A673 (cell line): Measurements from ENCODE around the gene NDUFA5. TPM values are rescaled to one million over a fixed set of nuclear protein-coding genes. Genes with fewer than 3 reads are reported as not detected.

Source experiments
- Bru-seq: library from RNA; stranded (reverse); fragments of 400-500 nt; gene quantifications from one replicate; lab custom pipeline; 2021; lab: Mats Ljungman, UMichigan
- BruChase-seq, 2 experiments: library from RNA; stranded (reverse); fragments of 400-500 nt; gene quantifications; one replicate each; lab custom pipeline; 2021; lab: Mats Ljungman, UMichigan
- BruUV-seq: library from RNA; stranded (reverse); fragments of 400-500 nt; replicated peaks from 2 replicates; lab custom pipeline; 2021; lab: Mats Ljungman, UMichigan
- CTCF ChIA-PET: fragments of 300-600 bp; sonication (Branson Sonifier 250); formaldehyde crosslinking; loops from one replicate; lab custom pipeline; 2022; ENCODE audit warnings: antibody characterized with exemption; lab: Charles Lee
- POLR2A ChIA-PET: fragments of 300-600 bp; sonication (Branson Sonifier 250); formaldehyde crosslinking; loops from one replicate; lab custom pipeline; 2022; ENCODE audit warnings: antibody characterized with exemption; ENCODE audit not compliant: low non-redundant PET; lab: Charles Lee
- DNase-seq: peaks from one replicate; pipeline ENCODE4 v3.0.0-alpha.2; 2015; ENCODE audit warnings: low spot score
- H3K27ac ChIP-seq: fragments of 200-600 bp; sonication (generic); 2 replicates; pipeline ENCODE4 v1.5.1; 2016; ENCODE audit warnings: mixed run types, low read depth, mild to moderate bottlenecking, mixed read lengths, antibody characterized with exemption, low read length; ENCODE audit not compliant: poor library complexity, severe bottlenecking
- H3K27me3 ChIP-seq: fragments of 200-600 bp; sonication (generic); replicated peaks from 2 replicates; pipeline ENCODE4 v1.6.1; 2017; ENCODE audit warnings: mixed run types, low read depth, mild to moderate bottlenecking, mixed read lengths, antibody characterized with exemption, low read length; ENCODE audit not compliant: insufficient read depth, poor library complexity
- H3K36me3 ChIP-seq: fragments of 200-600 bp; sonication (generic); 2 replicates; pipeline ENCODE4 v1.6.1; 2016; ENCODE audit warnings: mixed run types, mild to moderate bottlenecking, mixed read lengths, antibody characterized with exemption, low read length; ENCODE audit not compliant: insufficient read depth, poor library complexity, severe bottlenecking
- H3K4me1 ChIP-seq: fragments of 200-600 bp; sonication (generic); 2 replicates; pipeline ENCODE4 v1.6.1; 2017; ENCODE audit warnings: mixed run types, mild to moderate bottlenecking, mixed read lengths, antibody characterized with exemption, low read length; ENCODE audit not compliant: insufficient read depth, poor library complexity, severe bottlenecking
- H3K4me3 ChIP-seq: fragments of 200-600 bp; sonication (generic); 2 replicates; pipeline ENCODE4 v1.5.1; 2016; ENCODE audit warnings: low read depth, mixed run types, mild to moderate bottlenecking, mixed read lengths, low read length; ENCODE audit not compliant: poor library complexity, severe bottlenecking
- H3K9me3 ChIP-seq: fragments of 200-600 bp; sonication (generic); 2 replicates; pipeline ENCODE4 v1.6.1; 2016; ENCODE audit warnings: mixed run types, low read depth, mild to moderate bottlenecking, mixed read lengths, antibody characterized with exemption, low read length; ENCODE audit not compliant: poor library complexity, severe bottlenecking
- EZH2 ChIP-seq: fragments of 200-600 bp; sonication (generic); IDR thresholded peaks from 2 replicates; pipeline ENCODE4 v1.6.1; 2017; ENCODE audit warnings: borderline replicate concordance, low read depth, mild to moderate bottlenecking, mixed read lengths, antibody characterized with exemption, low read length; ENCODE audit not compliant: poor library complexity, severe bottlenecking
- intact Hi-C: fragments of 100-400 bp; cut with micrococcal nuclease; formaldehyde crosslinking; loops from one replicate; pipeline ENCODE4 v1.10.0; 2022; ENCODE audit not compliant: unreplicated experiment
- long read RNA-seq: library from polyadenylated mRNA; stranded (forward); transcript quantifications from one replicate; pipeline ENCODE4 v2.0.0, GENCODE V29; 2022
- total RNA-seq: library from RNA; stranded (reverse); gene quantifications from 2 replicates; pipeline ENCODE4 v1.2.3, GENCODE V29; 2021
- TF ChIP-seq, protein P1 (sequence below): fragments of 300-800, 200-600 bp; sonication (generic); conservative IDR thresholded peaks from 2 replicates; pipeline ENCODE4 v1.5.1; 2017; ENCODE audit warnings: low read depth, mild to moderate bottlenecking, antibody characterized with exemption, low read length, moderate library complexity, mixed read lengths

Gene NDUFA5
- total RNA-seq (107 and 114 TPM in 2 replicates), Bru-seq, nascent RNA (percentile 92 among the genes with signal in this experiment), BruChase-seq, experiment 1, labeled RNA remaining after a 2-hour chase (percentile 83 among the genes with signal in this experiment), BruChase-seq, experiment 2, labeled RNA remaining after a 6-hour chase (percentile 88 among the genes with signal in this experiment)
- long read RNA-seq, transcript NDUFA5-205 (6 exons, 687 nt) = minor isoform, 11 of 353 reads
- long read RNA-seq, transcript NDUFA5-202 (4 exons, 1,360 nt) = minor isoform, 19 of 353 reads
- long read RNA-seq, transcript NDUFA5-201 (5 exons, 1,901 nt) = major isoform, 300 of 353 reads
- long read RNA-seq, partial matches to known transcripts = 2 of 353 reads
- long read RNA-seq, other reads (novel, unspliced or antisense) = 16 of 353 reads

DNA sequence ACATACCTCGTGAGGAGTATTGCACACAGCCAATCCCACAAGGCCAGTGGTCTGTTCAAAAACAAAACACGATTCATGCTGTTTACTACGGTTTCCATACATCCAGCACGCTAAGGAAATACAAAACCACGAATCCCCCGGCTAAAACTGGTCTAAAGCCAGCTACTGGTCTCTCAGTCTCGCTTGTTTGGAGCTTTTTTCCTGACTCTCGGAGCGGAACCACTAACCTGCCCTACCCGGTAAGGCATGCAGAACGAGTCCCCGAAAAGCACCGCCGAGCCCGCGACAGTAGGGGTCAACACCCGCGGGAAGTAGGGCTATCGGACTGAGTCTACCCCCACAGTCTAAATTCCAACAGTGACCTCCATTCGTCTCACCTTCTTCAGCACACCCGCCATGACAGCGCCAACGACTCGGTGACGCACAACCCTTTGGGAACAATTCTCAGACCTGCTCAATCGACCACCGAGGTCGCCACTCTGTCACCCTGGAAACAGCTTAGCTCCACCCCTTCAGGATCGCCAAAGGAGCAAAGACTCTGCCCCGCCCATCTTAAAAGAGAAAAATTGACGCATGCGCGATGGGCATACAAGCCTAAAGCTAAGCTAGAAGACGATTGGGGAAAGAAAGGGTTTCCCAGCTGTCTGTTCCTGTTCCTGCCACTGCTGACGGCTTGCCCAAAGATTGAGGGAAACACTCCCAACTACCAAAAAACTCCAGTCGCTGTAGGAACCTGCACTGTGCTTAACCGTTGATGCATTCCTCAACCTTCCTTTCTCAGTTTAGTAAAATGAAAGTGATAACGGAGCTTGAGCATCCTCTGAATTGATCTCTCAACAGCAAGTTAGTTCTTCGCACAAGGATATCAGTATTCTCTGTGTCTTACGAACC, at the start of gene NDUFA5:
NDUFA5 (minus strand) TSS at position 421 of the 891 bp plus-strand sequence; CDS start at position 398, 23 bp downstream.
- Histone ChIP-seq H3K4me3 (peak within 1 kb of the TSS; percentile 67), H3K9me3 (no peaks in the 10 kb centered on the region), H3K4me1 (peaks cover 7% of the 10 kb centered on the region), H3K27me3 (no peaks in the 10 kb centered on the region), H3K36me3 (peaks cover 9% of the 10 kb centered on the region), H3K27ac (peak within 1 kb of the TSS; percentile 85)
- peak; percentile 99 for DNase-seq
- no peak for TF ChIP-seq EZH2
- TF ChIP-seq, protein P1, sequence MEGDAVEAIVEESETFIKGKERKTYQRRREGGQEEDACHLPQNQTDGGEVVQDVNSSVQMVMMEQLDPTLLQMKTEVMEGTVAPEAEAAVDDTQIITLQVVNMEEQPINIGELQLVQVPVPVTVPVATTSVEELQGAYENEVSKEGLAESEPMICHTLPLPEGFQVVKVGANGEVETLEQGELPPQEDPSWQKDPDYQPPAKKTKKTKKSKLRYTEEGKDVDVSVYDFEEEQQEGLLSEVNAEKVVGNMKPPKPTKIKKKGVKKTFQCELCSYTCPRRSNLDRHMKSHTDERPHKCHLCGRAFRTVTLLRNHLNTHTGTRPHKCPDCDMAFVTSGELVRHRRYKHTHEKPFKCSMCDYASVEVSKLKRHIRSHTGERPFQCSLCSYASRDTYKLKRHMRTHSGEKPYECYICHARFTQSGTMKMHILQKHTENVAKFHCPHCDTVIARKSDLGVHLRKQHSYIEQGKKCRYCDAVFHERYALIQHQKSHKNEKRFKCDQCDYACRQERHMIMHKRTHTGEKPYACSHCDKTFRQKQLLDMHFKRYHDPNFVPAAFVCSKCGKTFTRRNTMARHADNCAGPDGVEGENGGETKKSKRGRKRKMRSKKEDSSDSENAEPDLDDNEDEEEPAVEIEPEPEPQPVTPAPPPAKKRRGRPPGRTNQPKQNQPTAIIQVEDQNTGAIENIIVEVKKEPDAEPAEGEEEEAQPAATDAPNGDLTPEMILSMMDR = no peak
- CTCF ChIA-PET = no interaction called here
- POLR2A ChIA-PET = interaction anchor here (0.6 kb wide), 2 partner anchors 200 to 1414 kb away, joined by 3 read pairs; no protein-coding TSS in a partner anchor
- intact Hi-C loops = loop anchor here (2.0 kb wide), 1 partner anchor 19 kb away; no protein-coding TSS in a partner anchor
- BruUV-seq = no TSS peak

DNA sequence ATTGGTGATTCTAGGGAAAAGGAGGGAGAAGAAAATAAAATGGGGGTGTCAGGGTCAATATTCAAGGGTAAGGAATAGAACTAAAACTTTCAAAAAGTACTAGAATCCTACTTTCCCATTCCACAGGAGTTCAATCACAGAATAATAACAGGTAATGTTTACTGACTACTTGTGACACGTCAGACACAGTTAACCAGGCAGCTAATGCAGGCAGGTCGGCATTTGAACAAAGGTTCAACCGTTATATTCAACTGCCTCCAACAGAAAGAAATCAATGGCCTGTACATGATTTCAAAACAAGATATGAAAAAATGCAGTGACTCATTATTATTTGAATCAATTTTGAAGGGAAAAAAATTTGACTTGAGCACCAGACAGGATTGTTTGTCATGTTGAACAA, 47.1 kb upstream of the NDUFA5 start:
- Histone ChIP-seq H3K4me1 (no peaks in the 10 kb centered on the region), H3K27ac (no peak overlapping the region), H3K4me3 (no peak overlapping the region), H3K36me3 (no peaks in the 10 kb centered on the region), H3K27me3 (no peaks in the 10 kb centered on the region), H3K9me3 (no peaks in the 10 kb centered on the region)
- ChIA-PET POLR2A (no interaction called here), CTCF (no interaction called here)
- TF ChIP-seq, protein P1 = no peak
- TF ChIP-seq EZH2 = no peak
- no peak for DNase-seq
- BruUV-seq = no TSS peak
- intact Hi-C loops = no loop called here

DNA sequence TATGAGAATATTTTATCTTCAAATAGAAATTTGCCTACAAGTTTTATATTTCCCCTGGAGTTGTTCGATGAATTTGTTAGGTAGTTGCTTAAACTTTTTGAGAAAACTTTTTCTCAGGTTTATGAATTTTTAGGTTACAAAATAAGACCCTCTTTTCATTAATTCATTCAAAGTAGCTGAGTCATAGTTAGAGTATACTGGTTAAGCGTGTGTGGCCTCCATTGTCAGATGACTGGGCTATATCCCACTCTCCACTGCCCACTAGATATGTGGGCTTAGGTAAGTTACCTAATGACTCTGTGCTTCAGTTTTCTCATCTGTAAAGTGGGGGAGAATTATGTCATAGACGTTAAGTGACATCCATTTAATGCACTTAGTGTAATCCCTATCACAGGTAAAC, 45.0 kb upstream of the NDUFA5 start:
- TF ChIP-seq, protein P1 = no peak
- no peak for TF ChIP-seq EZH2
- BruUV-seq = no TSS peak
- POLR2A ChIA-PET = no interaction called here

More for the DNA sequence above, 45.0 kb upstream of the NDUFA5 start:
- Histone ChIP-seq H3K9me3 (no peaks in the 10 kb centered on the region), H3K27ac (no peak overlapping the region), H3K4me3 (no peak overlapping the region), H3K27me3 (no peaks in the 10 kb centered on the region), H3K36me3 (no peaks in the 10 kb centered on the region), H3K4me1 (no peaks in the 10 kb centered on the region)
- no peak for DNase-seq
- CTCF ChIA-PET = no interaction called here
- intact Hi-C loops = no loop called here
